Measurements from ENCODE around the gene WHAMM.

- TF ChIP-seq, protein P1, sequence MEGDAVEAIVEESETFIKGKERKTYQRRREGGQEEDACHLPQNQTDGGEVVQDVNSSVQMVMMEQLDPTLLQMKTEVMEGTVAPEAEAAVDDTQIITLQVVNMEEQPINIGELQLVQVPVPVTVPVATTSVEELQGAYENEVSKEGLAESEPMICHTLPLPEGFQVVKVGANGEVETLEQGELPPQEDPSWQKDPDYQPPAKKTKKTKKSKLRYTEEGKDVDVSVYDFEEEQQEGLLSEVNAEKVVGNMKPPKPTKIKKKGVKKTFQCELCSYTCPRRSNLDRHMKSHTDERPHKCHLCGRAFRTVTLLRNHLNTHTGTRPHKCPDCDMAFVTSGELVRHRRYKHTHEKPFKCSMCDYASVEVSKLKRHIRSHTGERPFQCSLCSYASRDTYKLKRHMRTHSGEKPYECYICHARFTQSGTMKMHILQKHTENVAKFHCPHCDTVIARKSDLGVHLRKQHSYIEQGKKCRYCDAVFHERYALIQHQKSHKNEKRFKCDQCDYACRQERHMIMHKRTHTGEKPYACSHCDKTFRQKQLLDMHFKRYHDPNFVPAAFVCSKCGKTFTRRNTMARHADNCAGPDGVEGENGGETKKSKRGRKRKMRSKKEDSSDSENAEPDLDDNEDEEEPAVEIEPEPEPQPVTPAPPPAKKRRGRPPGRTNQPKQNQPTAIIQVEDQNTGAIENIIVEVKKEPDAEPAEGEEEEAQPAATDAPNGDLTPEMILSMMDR (IDR thresholded peaks at IDR 0.05), result no peak
- no peak for TF ChIP-seq POLR2A (IDR thresholded peaks at IDR 0.05; ENCODE audit: low read depth)
These were observed 64.8 kb downstream of the WHAMM start for GRCh38 chr15:82874267-82874666.
